Stimulated activated CD8-positive, alpha-beta memory T cell treated with anti-CD3 and anti-CD28 coated beads, Interleukin-4, amount 100 ng/mL, for 4 hours (primary cell): ENCODE measurements around the gene NBPF11.
"Not testable (repeated sequence)": the region's sequence is repeated elsewhere in the genome, so short reads cannot be mapped to it uniquely, and the experiment has no call there.

Experiments
- DNase-seq, 2 donors: peaks; one replicate each; pipeline ENCODE4 v3.0.0-alpha.2; 2020; ENCODE audit warnings: low read depth in 2 of 2, low spot score in 1 of 2

Gene NBPF11, protein sequence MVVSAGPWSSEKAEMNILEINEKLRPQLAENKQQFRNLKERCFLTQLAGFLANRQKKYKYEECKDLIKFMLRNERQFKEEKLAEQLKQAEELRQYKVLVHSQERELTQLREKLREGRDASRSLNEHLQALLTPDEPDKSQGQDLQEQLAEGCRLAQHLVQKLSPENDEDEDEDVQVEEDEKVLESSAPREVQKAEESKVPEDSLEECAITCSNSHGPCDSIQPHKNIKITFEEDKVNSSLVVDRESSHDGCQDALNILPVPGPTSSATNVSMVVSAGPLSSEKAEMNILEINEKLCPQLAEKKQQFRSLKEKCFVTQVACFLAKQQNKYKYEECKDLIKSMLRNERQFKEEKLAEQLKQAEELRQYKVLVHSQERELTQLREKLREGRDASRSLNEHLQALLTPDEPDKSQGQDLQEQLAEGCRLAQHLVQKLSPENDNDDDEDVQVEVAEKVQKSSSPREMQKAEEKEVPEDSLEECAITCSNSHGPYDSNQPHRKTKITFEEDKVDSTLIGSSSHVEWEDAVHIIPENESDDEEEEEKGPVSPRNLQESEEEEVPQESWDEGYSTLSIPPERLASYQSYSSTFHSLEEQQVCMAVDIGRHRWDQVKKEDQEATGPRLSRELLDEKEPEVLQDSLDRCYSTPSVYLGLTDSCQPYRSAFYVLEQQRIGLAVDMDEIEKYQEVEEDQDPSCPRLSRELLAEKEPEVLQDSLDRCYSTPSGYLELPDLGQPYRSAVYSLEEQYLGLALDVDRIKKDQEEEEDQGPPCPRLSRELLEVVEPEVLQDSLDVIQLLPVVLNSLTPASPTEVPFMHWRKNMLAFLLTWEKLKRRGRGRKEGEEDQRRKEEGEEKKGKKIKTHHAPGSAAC

DNA sequence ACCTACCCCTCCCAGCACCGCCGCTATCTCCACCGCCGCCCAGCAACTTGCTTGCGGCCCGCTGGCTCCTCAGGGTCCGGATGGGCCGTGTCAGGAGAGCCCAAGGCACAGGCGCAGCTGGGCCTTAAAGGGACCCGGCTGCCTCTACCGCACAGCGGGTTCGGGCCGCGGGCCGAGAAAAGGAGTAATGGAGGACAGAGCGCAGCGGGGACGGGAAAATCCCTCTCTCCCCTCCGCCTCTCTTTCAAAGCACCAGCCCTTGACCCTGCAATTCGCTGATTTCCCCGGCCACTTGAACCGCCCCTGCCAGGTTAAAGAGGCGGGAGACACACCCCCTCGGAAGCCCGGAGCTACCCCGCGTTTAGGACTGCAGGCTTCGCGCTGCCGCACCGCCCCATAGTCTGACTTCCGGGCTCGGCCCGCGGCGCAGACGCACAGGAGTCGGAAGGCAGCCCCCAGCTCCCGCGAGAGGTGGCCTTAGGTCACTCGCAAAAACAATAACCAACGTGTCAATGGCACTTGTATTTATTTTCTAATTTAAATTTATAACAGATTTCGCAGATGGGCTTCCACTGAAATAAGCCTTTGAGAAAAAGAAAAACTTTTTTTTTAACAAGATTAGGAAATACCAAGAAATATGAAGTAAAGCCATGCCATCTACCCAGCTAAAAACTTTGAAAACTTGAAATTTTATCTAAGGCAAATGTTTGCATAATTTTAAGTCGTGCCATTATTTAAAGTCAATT lies at the start of gene NBPF11:
TSS of gene NBPF11 (minus strand) at position 371 of the 746 bp plus-strand sequence. CDS start 25,278 bp downstream, outside the sequence.
- DNase-seq: peak; percentile 47 to 70

DNA sequence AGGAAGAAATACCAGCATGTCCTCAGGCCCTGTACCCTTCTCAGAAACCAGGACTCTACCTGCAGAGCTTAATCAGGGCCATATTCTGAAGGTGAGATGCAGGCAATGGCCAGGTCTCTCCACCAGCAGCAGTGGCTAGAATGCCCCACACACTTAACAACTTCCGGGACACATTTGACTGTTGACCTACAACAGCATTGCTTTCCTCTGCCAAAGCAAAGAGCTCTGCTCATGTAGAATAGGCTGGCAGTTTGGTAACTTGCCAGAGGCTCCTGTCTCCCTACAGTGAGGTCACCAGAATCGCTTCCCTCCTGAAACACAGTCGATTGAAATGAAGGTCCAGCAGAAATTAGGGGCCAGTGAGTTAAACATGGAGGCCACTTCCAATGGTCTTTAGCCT lies 45.3 kb upstream of the NBPF11 start:
- not testable (repeated sequence) for DNase-seq

DNA sequence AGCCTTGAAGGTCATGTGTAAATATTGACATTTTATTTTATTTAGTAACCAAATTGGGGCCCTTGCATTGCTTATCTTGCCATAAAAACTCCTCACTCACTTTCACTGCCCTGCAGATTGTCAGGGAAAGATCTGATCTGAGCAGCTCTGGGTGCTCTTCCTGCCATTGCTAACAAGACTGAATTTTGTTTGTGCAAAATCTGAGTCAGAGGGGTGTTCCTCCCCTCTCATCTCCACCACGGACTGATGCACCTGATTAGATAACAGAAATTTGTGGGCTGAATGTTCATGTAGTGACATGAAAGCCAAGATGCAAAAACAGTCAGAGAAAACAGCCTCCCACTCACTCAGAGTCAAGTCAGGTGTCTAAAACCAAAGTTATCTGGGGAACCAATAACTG lies 44.9 kb upstream of the NBPF11 start:
- not testable (repeated sequence) for DNase-seq

DNA sequence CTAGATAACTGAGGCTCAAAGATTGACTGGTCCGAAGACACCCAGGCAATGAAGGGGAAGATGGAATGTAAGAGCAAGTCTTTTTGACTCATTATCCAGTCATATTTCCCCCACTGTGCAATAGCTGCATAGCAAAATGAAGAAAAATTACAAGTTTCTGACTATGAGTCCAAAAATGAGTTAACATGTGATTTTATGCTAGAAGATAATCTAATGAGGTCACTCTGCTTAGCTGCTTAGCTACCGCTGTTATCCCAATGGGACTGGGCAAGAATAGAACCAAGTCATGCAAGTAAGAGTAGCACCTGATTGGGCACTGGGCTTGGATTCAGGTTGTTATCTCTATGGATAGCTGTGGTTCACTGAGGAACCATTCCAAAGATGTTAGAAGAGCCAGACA lies 43.0 kb upstream of the NBPF11 start:
- DNase-seq: not testable (repeated sequence)

DNA sequence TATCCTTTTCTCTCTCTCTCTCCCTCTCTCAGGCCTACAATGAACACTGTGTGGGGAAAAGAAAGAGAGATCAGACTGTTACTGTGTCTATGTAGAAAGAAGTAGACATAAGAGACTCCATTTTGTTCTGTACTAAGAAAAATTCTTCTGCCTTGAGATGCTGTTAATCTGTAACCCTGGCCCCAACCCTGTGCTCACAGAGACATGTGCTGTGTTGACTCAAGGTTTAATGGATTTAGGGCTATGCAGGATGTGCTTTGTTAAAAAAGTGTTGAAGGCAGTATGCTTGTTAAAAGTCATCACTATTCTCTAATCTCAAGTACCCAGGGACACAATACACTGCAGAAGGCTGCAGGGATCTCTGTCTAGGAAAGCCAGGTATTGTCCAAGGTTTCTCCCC lies 36.7 kb upstream of the NBPF11 start:
- DNase-seq: not testable (repeated sequence)

DNA sequence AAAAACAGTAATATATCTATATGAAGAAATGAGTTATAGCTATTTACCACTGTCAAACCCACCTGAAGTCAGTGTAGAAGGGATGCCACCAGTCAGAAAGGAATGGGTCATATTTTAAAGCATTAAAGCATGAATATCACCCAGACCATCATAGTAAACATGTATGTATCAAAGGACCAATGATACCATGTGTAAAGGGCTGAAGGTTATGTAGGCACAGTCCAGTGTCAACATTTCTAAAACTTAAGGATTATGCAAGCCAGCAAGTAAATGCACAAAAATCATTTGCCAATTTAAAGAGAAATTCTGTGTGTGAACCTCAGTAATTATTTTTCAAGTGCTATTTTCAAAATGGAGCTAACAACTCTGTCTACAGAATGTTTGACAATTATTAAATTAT lies 26.6 kb upstream of the NBPF11 start:
- DNase-seq: not testable (repeated sequence)

DNA sequence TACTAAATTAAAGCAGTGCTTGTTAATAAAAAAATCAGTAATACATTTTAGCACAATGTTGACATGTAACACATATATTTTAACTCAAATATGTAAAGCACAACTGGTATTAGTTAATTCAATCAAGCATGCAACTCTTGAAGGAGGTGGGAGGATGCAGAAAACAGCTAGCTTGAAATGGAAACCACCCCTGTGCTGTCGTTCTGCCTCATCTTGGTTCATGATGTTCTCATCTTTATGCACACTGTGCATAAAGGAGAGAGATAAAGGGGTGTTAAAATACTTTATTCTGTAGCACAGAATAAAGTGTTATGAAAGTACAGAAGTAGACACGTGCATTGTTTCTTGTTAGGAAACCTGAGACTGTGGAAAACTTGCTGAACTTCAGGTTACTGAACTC lies 23.3 kb upstream of the NBPF11 start:
- DNase-seq: not testable (repeated sequence)

DNA sequence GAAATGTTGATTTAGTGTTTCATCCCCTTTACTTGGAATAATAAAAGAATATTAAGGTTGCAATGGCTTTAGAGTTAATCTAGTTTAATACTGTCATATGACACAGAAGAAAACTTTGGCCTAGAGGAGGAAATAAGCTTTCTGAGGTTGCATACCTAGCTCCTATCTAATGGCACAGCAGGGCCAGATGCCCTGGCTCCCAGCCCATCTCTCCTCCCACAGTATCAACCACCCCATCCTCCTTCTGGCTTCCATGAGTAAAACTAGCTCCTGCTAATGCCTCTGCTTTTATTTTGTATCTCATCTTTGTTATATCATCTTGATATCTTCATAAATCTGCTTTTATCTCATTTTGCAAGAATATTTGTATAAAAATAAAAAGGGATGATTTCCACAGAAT lies 19.9 kb upstream of the NBPF11 start:
- DNase-seq: not testable (repeated sequence)

DNA sequence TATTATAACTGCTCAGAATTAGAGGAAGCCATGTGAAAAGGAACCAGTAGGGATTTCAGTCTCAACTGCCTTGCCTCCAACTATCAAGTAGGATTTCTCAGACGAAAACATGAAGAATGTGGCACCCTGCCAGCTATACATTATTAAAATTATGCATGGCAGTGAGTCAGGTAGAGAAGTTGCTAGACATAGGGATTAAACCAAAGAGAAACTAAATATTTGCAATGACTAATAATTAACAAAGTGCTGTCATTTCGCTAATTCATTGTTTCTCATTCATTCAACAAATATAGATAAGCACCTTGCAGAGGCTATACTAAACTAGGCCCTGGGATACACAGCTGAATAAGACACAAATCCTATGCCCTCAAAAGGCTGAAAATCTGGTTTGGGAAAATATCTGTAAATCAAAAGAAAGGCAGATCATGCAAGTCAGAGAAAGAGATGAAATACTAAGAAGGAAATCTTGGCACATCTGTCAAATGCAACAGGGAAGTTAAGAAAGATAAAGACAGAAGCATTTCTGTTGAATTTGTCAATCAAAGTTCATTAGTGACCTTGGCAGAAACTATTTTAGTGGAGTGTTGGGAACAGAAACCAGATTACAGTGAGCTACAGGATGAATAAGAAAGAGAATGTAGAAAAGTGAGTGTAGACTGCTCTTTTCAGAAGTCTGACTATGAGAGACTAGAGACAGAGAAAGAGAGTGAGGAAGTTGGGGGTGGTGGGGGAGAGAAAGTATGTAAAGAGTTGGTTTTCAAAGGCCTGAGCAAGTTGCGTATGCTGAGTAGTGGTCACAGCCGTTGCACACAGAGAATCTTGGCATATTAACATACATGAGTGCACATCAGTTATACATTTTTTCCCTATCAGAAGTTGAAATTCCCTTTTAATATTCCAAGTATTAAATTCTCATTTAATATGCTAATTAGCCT lies 14.7 kb upstream of the NBPF11 start:
- DNase-seq: no peak

DNA sequence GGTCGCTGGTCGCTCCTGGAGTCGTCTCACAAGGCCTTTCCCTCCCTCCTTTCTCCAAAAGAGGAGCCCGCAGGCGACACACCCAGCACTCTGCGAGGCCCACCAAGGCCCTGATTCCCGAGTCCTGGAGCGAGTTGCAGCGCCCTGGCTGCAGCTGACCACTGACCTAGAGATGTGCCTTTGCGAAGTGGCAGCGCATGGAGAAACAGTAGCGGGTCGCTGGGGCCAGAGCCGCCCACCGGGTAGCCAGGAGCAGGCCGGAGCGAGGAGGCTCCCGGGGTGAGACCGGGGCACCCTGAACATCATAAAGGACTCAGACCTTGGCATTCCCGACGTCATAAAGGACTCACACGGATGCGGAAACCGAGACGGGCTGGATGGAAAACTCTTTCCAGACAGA lies 10.3 kb upstream of the NBPF11 start:
- DNase-seq: no peak

DNA sequence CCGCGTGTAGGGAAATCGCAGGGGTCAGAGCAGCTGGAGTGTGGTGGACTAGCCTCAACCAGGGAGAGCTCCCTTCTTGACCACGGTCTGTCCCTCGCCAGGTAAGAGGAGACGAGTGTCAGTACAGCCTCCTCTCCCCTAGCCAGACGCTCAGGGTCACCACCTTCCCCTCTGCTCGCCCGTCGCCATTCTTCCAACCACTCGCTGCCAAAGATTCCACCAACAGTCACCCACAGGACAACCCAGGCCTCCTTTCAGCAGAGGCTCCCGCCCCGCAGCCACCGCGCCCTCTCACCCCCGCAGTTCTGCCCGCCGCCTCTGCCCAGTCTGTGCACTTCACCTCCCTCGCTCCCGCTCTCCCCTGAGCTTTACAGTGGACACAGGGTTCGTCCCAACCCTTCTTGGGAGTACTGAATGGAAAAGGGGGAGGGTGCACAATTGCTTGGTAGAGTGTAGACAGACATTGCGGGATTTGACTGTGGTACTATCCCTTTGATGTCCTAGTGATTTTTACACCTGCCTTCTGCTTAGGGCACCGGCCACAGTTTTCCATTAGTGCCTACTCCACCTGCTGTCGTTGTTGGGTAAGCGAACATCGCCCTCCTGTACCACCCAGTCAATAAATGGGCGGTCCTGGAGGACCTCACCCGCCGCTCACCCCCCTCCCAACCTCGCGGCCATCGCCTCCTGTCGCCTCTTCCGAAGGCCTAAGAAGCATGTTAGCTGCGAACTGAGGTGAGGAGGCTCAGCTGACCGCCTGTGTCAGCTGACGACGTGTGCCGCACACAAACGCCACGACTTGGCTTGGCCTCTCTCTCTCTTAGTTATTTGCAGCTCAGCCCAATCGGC lies 9.2 kb upstream of the NBPF11 start:
- DNase-seq: no peak

DNA sequence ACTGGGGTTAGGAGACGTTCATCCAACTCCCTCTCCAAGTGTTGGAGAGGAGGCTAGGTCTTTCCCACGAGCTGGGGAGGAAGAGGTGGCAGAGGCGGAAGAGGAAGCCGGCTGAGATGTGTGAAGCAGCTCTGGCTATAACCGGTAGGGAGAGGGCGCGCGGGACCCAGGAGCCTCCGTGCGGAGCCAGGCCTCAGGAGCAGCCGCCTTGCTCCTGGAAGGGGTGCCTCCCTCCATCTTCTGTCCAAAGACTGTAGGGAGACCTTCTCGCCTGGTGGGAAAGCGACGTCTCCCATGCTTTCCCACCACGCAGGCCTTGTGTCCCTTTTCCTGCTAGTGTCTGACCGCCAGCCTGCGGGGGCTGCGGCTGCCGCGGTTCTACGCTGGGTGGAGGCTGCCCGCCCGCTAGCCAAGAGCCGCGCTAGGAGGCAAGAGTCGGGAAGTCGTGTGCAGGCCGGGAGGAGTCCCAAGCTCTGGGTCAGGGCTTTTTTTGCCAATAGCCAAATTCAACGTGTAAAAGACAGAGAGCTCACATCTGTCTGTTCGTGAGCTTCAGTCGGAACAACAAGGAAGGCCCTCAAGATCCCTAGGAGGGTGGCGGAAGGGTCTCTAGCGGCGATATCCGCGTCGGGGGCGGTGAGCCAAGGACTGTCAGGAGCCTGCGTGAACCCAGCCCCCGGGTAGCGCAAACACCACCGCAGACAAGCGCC lies 8.4 kb upstream of the NBPF11 start:
- no peak for DNase-seq

DNA sequence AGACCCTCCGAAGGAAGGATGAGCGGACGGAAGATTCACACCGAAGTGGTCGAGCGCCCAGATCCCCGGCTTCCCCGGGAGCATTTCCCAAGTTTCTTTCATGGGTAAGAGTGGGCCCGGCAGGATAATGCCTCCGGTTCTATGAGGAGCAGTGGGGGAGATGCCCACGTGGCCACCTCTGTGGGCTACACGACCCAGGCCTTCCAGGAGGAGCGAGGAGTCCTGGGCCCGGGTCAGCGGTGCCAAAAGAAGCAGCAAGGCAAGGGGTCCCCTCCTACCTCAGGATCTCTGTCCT lies 7.9 kb upstream of the NBPF11 start:
- DNase-seq: no peak

DNA sequence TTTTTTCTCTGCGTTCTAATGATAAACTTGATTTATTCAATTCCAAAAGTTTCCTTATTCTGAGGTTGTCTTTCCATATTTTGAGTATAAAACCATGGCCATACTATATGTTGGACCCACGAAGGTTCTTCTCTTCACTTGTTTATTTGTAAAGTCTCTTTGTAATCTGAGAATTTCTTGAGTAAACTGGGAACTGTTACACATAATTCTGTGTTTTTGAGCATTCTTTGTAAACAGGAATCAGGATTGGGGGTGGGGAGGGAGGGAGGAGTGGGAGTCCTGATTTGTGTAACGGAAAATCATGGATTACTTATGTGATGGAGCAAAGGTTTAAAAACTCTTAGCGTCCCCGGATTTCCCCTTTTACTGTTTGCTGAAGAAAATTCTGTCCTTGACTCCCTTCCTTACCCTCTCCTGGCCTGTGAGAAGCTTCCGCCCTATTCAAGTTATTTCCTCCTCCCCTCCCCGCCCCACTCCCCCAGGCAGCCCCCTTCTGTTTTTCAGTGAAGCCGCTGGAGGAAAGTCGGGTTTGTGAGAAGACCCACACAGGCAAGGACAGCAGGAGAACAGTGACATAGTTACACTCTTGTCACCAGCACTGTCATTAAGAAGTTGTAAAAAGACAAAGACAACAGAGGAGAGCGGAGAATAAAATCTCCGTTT lies 6.4 kb upstream of the NBPF11 start:
- DNase-seq: no peak

DNA sequence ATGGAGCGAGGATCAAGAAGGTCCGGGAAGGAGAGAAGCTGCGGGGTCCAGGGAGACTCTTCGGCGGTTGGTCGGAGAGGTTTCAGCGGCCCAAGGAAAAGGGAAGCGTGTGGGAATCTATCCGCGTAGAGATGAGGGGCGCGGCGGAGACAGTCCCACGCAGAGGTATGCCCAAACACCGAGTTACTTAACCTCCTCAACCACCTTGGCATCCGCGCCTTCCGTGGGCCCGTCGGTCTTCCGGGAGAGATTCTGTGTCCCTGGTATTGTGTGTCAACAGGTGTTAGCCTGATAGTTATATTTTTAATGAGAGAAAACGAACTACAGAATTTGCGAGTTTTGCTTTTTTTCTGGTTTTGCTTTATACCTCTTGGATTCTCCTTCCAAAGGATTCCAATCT lies 5.7 kb upstream of the NBPF11 start:
- not testable (repeated sequence) for DNase-seq

DNA sequence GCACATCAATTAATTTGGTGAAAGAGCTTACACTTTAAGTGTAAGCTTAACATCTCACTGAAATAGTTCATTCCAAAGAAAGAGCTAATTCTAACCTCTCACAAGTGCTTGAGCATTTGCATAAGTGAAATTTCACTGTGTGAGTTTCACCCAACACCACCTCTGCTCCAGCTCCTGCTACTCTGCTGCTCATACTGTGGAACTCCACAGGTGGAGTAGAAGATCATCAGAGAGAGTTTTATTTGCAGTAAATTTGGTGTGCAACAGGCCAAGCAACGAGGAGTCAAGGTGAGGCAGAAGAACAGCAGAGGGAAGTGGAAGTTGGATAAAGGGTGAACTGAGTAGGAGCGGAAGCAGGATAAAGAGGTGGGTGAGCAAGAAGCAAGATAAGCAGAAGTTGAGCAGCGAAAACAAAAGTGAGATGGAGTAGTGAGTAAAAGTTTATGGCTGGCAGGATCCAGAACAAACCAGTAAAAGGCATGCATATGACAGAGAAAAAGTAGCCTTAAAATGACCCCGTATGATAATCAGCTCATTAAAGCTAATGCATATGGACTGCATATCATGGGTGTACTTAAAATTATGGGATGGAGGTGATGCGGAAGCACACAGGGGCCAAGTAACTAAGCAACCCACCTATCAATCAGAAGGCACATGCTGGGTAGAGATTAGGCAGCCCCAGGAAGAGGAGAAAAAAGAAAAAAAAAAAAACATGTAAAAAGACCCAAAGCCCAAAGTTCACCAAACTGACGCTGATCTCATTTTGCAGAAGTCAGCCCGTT lies 3.6 kb upstream of the NBPF11 start:
- not testable (repeated sequence) for DNase-seq

DNA sequence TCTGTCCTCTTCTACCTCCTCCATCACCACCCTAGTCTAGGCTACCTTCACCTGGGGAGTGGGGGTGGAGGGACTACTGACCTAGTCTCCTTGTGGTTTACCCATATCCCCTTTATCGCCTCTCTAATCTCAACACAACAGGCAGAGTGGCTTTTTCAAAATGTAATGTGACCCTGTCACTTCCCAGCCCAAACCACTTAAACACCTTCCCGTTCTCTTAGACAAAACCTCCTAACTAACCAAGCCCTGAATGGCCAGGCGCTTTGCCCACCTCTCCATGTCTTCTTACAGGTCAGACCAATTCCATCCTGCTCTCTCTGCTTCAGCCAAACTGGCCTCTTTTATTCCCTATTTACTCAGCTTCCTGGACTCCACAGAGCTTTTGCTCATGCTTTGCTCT lies 714 bp upstream of the NBPF11 start:
- not testable (repeated sequence) for DNase-seq

DNA sequence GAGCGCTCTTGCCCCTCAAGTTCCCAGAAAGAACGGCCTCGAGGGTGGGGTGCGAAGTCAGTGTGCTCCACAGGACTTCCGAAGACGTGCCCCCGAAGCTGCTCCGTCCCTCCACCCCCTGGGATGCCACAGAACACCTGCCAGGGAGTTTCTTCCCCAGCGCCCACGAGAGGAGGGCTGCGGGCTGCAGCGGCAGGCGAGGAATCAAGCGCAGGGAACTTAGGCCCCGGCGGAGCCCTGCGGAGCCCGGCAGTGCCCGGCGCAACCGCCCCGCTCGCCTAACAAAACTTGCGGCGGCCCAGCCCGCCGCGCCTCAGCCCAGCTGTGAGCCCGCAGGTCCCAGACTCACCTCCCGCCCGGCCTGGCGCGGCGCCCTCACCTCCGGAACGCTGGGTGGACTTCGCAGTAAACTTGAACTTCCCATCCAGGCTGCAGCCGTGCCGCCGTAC lies 686 bp downstream of the NBPF11 start:
- not testable (repeated sequence) for DNase-seq
